PC-3 (cell line): ENCODE data around the gene FOS. TPM values are rescaled to one million over a fixed set of nuclear protein-coding genes. Genes with fewer than 3 reads are reported as not detected.
"Not testable (repeated sequence)": the region's sequence is repeated elsewhere in the genome, so short reads cannot be mapped to it uniquely, and the experiment has no call there.

ENCODE experiments used
- ATAC-seq: fragments of 200-7000 bp; cut with Tn5 transposase; 2 replicates; pipeline ENCODE4 v1.9.1; 2020; ENCODE audit warnings: mild to moderate bottlenecking, moderate library complexity
- BruUV-seq: library from RNA; stranded (reverse); fragments of 400-500 nt; replicated peaks from 2 replicates; lab custom pipeline; 2021; lab: Mats Ljungman, UMichigan
- CTCF ChIA-PET: fragments of 300-600 bp; sonication (Branson Sonifier 250); formaldehyde crosslinking; loops from one replicate; lab custom pipeline; 2022; ENCODE audit warnings: antibody characterized with exemption; lab: Charles Lee
- POLR2A ChIA-PET: fragments of 300-600 bp; sonication (Branson Sonifier 250); formaldehyde crosslinking; loops from one replicate; lab custom pipeline; 2022; ENCODE audit warnings: antibody characterized with exemption; ENCODE audit not compliant: unreplicated experiment; lab: Charles Lee
- DNase-seq: peaks from one replicate; pipeline ENCODE4 v3.0.0-alpha.2; 2015
- H2AFZ ChIP-seq: fragments of 300-600 bp; sonication (generic); 2 replicates; pipeline ENCODE4 v1.6.0; 2016; ENCODE audit warnings: antibody characterized with exemption, low read length
- H3F3A ChIP-seq: fragments of 300-600 bp; sonication (generic); one replicate; pipeline ENCODE4 v1.6.0; 2017; ENCODE audit warnings: antibody characterized with exemption, low read length, control low read depth, mild to moderate bottlenecking; ENCODE audit not compliant: unreplicated experiment
- H3K27ac ChIP-seq: fragments of 300-600 bp; sonication (generic); 2 replicates; pipeline ENCODE4 v1.5.1; 2016; ENCODE audit warnings: mild to moderate bottlenecking, low read length
- H3K27me3 ChIP-seq: fragments of 300-600 bp; sonication (generic); 2 replicates; pipeline ENCODE4 v1.6.1; 2016; ENCODE audit warnings: low read length, mixed read lengths
- H3K36me3 ChIP-seq: fragments of 300-600 bp; sonication (generic); 2 replicates; pipeline ENCODE4 v1.6.1; 2016; ENCODE audit warnings: low read depth, mixed run types, low read length, mixed read lengths
- H3K4me1 ChIP-seq: fragments of 300-600 bp; sonication (generic); 2 replicates; pipeline ENCODE4 v1.5.1; 2016; ENCODE audit warnings: low read length; ENCODE audit not compliant: insufficient read depth
- H3K4me2 ChIP-seq: fragments of 300-600 bp; sonication (generic); 2 replicates; pipeline ENCODE4 v1.6.0; 2016; ENCODE audit warnings: low read length
- H3K4me3 ChIP-seq: fragments of 300-600 bp; sonication (generic); 2 replicates; pipeline ENCODE4 v1.5.1; 2016; ENCODE audit warnings: mild to moderate bottlenecking, low read length, mixed read lengths
- H3K79me2 ChIP-seq: fragments of 300-600 bp; sonication (generic); 2 replicates; pipeline ENCODE4 v1.6.1; 2017; ENCODE audit warnings: low read length, mixed read lengths
- H3K9ac ChIP-seq: fragments of 300-600 bp; sonication (generic); 2 replicates; pipeline ENCODE4 v1.6.0; 2016; ENCODE audit warnings: mild to moderate bottlenecking, low read length
- H3K9me2 ChIP-seq: fragments of 300-600 bp; sonication (generic); replicated peaks from 2 replicates; pipeline ENCODE4 v1.6.1; 2016; ENCODE audit warnings: mixed run types, low read length, mixed read lengths
- H3K9me3 ChIP-seq: fragments of 300-600 bp; sonication (generic); 2 replicates; pipeline ENCODE4 v1.6.1; 2016; ENCODE audit warnings: low read length, mixed read lengths
- H4K20me1 ChIP-seq: fragments of 300-600 bp; sonication (generic); 2 replicates; pipeline ENCODE4 v1.6.1; 2016; ENCODE audit warnings: low read length, mixed read lengths
- EZH2 ChIP-seq: fragments of 300-600 bp; sonication (generic); IDR thresholded peaks from one replicate; pipeline ENCODE4 v1.6.1; 2017; ENCODE audit warnings: antibody characterized with exemption, mild to moderate bottlenecking, low read length; ENCODE audit not compliant: unreplicated experiment
- EZH2phosphoT487 ChIP-seq: fragments of 300-600 bp; sonication (generic); IDR thresholded peaks from 2 replicates; pipeline ENCODE4 v1.6.1; 2018; ENCODE audit warnings: mild to moderate bottlenecking, antibody characterized with exemption, low read length, borderline replicate concordance
- intact Hi-C: fragments of 100-400 bp; cut with micrococcal nuclease; formaldehyde crosslinking; loops from 2 replicates; pipeline ENCODE4 v1.9.0; 2023
- total RNA-seq: library from RNA; depleted of rRNA; stranded (reverse); fragments of >200 nt; gene quantifications from 2 replicates; pipeline ENCODE4 v1.2.3, GENCODE V29; 2014
- TF ChIP-seq, protein P1 (sequence below): fragments of 300-600 bp; sonication (generic); conservative IDR thresholded peaks from 2 replicates; pipeline ENCODE4 v1.5.1; 2017; ENCODE audit warnings: antibody characterized with exemption, low read depth, mild to moderate bottlenecking, low read length

FOS gene
- total RNA-seq, 1 experiment from 2014 or later: 99.2 TPM

DNA sequence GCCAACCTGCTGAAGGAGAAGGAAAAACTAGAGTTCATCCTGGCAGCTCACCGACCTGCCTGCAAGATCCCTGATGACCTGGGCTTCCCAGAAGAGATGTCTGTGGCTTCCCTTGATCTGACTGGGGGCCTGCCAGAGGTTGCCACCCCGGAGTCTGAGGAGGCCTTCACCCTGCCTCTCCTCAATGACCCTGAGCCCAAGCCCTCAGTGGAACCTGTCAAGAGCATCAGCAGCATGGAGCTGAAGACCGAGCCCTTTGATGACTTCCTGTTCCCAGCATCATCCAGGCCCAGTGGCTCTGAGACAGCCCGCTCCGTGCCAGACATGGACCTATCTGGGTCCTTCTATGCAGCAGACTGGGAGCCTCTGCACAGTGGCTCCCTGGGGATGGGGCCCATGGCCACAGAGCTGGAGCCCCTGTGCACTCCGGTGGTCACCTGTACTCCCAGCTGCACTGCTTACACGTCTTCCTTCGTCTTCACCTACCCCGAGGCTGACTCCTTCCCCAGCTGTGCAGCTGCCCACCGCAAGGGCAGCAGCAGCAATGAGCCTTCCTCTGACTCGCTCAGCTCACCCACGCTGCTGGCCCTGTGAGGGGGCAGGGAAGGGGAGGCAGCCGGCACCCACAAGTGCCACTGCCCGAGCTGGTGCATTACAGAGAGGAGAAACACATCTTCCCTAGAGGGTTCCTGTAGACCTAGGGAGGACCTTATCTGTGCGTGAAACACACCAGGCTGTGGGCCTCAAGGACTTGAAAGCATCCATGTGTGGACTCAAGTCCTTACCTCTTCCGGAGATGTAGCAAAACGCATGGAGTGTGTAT is 2.4 kb downstream of the FOS start:
- Histone ChIP-seq H3K36me3 (peaks cover 12% of the 10 kb centered on the region; the same call in 1 of the 2 replicates), H3K4me2 (no peak overlapping the region), H3K9me2 (no peaks in the 10 kb centered on the region), H3K4me3 (no peak overlapping the region), H3K79me2 (no peaks in the 10 kb centered on the region), H3K27me3 (no peaks in the 10 kb centered on the region; the same call in 1 of the 2 replicates), H3F3A (no peaks in the 10 kb centered on the region), H3K27ac (no peak overlapping the region), H3K9me3 (no peaks in the 10 kb centered on the region), H3K9ac (no peak overlapping the region), H4K20me1 (peaks cover 29% of the 10 kb centered on the region), H2AFZ (no peak overlapping the region), H3K4me1 (peaks cover 16% of the 10 kb centered on the region; the same call in 1 of the 2 replicates)
- ChIA-PET POLR2A (interaction anchor here (0.6 kb wide), 1 partner anchor 306 kb away, joined by 3 read pairs; no protein-coding TSS in a partner anchor), CTCF (interaction anchor here (0.6 kb wide), 1 partner anchor 14 kb away, joined by 5 read pairs; no protein-coding TSS in a partner anchor)
- ATAC-seq (no peak), DNase-seq (no peak)
- TF ChIP-seq, protein P1, sequence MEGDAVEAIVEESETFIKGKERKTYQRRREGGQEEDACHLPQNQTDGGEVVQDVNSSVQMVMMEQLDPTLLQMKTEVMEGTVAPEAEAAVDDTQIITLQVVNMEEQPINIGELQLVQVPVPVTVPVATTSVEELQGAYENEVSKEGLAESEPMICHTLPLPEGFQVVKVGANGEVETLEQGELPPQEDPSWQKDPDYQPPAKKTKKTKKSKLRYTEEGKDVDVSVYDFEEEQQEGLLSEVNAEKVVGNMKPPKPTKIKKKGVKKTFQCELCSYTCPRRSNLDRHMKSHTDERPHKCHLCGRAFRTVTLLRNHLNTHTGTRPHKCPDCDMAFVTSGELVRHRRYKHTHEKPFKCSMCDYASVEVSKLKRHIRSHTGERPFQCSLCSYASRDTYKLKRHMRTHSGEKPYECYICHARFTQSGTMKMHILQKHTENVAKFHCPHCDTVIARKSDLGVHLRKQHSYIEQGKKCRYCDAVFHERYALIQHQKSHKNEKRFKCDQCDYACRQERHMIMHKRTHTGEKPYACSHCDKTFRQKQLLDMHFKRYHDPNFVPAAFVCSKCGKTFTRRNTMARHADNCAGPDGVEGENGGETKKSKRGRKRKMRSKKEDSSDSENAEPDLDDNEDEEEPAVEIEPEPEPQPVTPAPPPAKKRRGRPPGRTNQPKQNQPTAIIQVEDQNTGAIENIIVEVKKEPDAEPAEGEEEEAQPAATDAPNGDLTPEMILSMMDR: no peak
- TF ChIP-seq EZH2phosphoT487 (no peak), EZH2 (no peak)
- BruUV-seq: no TSS peak
- intact Hi-C loops: no loop called here

DNA sequence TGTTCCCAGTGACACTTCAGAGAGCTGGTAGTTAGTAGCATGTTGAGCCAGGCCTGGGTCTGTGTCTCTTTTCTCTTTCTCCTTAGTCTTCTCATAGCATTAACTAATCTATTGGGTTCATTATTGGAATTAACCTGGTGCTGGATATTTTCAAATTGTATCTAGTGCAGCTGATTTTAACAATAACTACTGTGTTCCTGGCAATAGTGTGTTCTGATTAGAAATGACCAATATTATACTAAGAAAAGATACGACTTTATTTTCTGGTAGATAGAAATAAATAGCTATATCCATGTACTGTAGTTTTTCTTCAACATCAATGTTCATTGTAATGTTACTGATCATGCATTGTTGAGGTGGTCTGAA is 3.0 kb downstream of the FOS start:
- H3K9me2 ChIP-seq: no peaks in the 10 kb centered on the region
- POLR2A ChIA-PET: no interaction called here

DNA sequence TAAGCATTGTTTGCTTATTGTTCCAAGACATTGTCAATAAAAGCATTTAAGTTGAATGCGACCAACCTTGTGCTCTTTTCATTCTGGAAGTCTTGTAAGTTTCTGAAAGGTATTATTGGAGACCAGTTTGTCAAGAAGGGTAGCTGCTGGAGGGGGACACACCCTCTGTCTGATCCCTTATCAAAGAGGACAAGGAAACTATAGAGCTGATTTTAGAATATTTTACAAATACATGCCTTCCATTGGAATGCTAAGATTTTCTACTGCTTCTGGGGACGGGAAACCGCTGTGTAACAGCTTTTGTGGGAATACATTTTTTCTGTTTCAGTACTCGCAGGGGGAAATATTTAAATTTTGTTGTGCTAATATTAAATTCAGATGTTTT is 3.5 kb downstream of the FOS start:
- H3K4me1 ChIP-seq: peaks cover 11% of the 10 kb centered on the region; the same call in 1 of the 2 replicates
- POLR2A ChIA-PET: no interaction called here
- CTCF ChIA-PET: no interaction called here
- no peak overlapping the region for H3K27ac ChIP-seq
- no peak overlapping the region for H3K4me3 ChIP-seq
- no peaks in the 10 kb centered on the region; the same call in 1 of the 2 replicates for H3K27me3 ChIP-seq
- H3F3A ChIP-seq: no peaks in the 10 kb centered on the region
- H3K9ac ChIP-seq: no peak overlapping the region
- H3K79me2 ChIP-seq: no peaks in the 10 kb centered on the region
- DNase-seq (no peak), ATAC-seq (no peak)
- no peak overlapping the region for H3K4me2 ChIP-seq
- peaks cover 29% of the 10 kb centered on the region for H4K20me1 ChIP-seq
- peaks cover 12% of the 10 kb centered on the region; the same call in 1 of the 2 replicates for H3K36me3 ChIP-seq
- H3K9me3 ChIP-seq: no peaks in the 10 kb centered on the region
- BruUV-seq: no TSS peak
- intact Hi-C loops: no loop called here
- H2AFZ ChIP-seq: no peak overlapping the region
- H3K9me2 ChIP-seq: no peaks in the 10 kb centered on the region
- TF ChIP-seq EZH2phosphoT487: no peak
- TF ChIP-seq, protein P1: no peak
- no peak for TF ChIP-seq EZH2

More for the DNA sequence above, 3.0 kb downstream of the FOS start:
- Histone ChIP-seq H3F3A (no peaks in the 10 kb centered on the region), H3K4me1 (peaks cover 13% of the 10 kb centered on the region; the same call in 1 of the 2 replicates), H3K4me3 (no peak overlapping the region), H3K79me2 (no peaks in the 10 kb centered on the region), H3K36me3 (peaks cover 12% of the 10 kb centered on the region; the same call in 1 of the 2 replicates), H3K27me3 (no peaks in the 10 kb centered on the region; the same call in 1 of the 2 replicates), H2AFZ (no peak overlapping the region), H3K27ac (no peak overlapping the region), H3K9me3 (no peaks in the 10 kb centered on the region), H3K4me2 (no peak overlapping the region), H4K20me1 (peaks cover 29% of the 10 kb centered on the region), H3K9ac (no peak overlapping the region)
- CTCF ChIA-PET: no interaction called here
- ATAC-seq (no peak), DNase-seq (no peak)
- no peak for TF ChIP-seq EZH2phosphoT487
- no TSS peak for BruUV-seq
- intact Hi-C loops: no loop called here

DNA sequence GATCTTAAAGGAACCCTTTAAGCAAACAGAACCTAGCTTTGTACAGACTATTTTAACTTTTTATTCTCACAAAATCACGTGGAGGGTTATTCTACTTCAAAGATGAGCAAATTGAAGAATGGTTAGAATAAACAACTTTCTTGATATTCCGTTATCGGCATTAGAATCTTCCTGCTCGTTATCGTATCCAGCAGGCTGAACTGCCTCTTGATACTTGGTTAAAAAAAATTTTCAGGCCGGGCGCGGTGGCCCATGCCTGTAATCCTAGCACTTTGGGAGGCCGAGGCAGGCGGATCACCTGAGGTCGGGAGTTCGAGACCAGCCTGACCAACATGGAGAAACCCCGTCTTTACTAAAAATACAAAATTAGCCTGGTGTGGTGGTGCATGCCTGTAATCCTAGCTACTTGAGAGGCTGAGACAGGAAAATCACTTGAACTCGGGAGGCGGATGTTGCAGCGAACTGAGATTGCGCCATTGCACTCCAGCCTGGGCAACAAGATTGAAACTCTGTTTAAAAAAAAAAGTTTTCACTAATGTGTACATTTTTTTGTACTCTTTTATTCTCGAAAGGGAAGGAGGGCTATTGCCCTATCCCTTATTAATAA is 4.0 kb downstream of the FOS start:
- H3K27ac ChIP-seq, H3K9me2 ChIP-seq, H2AFZ ChIP-seq, BruUV-seq, H3K4me3 ChIP-seq, ATAC-seq, H3K79me2 ChIP-seq, H3K27me3 ChIP-seq, H3K4me1 ChIP-seq, H3F3A ChIP-seq, CTCF ChIA-PET, POLR2A ChIA-PET, H3K9me3 ChIP-seq, H3K4me2 ChIP-seq, intact Hi-C loops, H3K9ac ChIP-seq, DNase-seq: not testable (repeated sequence)
- Histone ChIP-seq H4K20me1 (peaks cover 29% of the 10 kb centered on the region), H3K36me3 (peaks cover 12% of the 10 kb centered on the region; the same call in 1 of the 2 replicates)
